HEK293 (cell line): ENCODE measurements around the gene POR.

Source experiments
- CTCF ChIA-PET: fragments of 350-600 bp; formaldehyde crosslinking; extraction: SDS; loops from one replicate; lab custom pipeline; 2021; ENCODE audit warnings: antibody characterized with exemption; lab: Yijun Ruan, JAX
- POLR2A ChIA-PET: fragments of 300-600 bp; formaldehyde crosslinking; extraction: SDS; loops from one replicate; lab custom pipeline; 2020; ENCODE audit warnings: antibody characterized with exemption, inconsistent platforms; lab: Yijun Ruan, JAX
- H3K27ac ChIP-seq: fragments of 200-500 bp; sonication (Bioruptor generic); 2 replicates; pipeline ENCODE4 v1.5.1; 2014; ENCODE audit warnings: low read depth, low read length, control low read depth, inconsistent platforms; ENCODE audit errors: extremely low read depth
- H3K36me3 ChIP-seq, 2 experiments: fragments of 200-500 bp in 1 of 2; sonication (Bioruptor generic) in 1 of 2; 1 replicate in 1 of 2; 2 replicates in 1 of 2; pipeline ENCODE4 v1.5.1; 2014 to 2017; ENCODE audit warnings: inconsistent platforms in 2 of 2, low read length in 2 of 2; ENCODE audit not compliant: control insufficient read depth in 2 of 2, insufficient read depth in 1 of 2
- H3K4me1 ChIP-seq: fragments of 200-500 bp; sonication (Bioruptor generic); 2 replicates; pipeline ENCODE4 v1.5.1; 2014; ENCODE audit warnings: mild to moderate bottlenecking, low read length, inconsistent platforms; ENCODE audit not compliant: control insufficient read depth, insufficient read depth
- H3K4me3 ChIP-seq: 2 replicates; pipeline ENCODE4 v1.5.1; 2011; ENCODE audit warnings: low read depth, mild to moderate bottlenecking, control low read depth, low read length, moderate library complexity
- H3K9me3 ChIP-seq: fragments of 200-500 bp; sonication (Bioruptor generic); 2 replicates; pipeline ENCODE4 v1.5.1; 2014; ENCODE audit warnings: low read depth, low read length, inconsistent platforms; ENCODE audit not compliant: control insufficient read depth, insufficient read depth
- KLF10 ChIP-seq: fragments of 450-650 bp; IDR thresholded peaks from 2 replicates; pipeline ENCODE4 v1.5.1; 2018; ENCODE audit warnings: missing biosample characterization, mild to moderate bottlenecking, missing genetic modification characterization
- MEIS1 ChIP-seq: sonication (generic); formaldehyde crosslinking; IDR thresholded peaks from 2 replicates; pipeline ENCODE4 v1.8.1; 2022; ENCODE audit warnings: missing genetic modification reagents, mild to moderate bottlenecking, borderline replicate concordance
- PRDM6 ChIP-seq: fragments of 450-650 bp; formaldehyde crosslinking; IDR thresholded peaks from 2 replicates; pipeline ENCODE4 v1.5.1; 2017; ENCODE audit warnings: missing biosample characterization, missing genetic modification characterization
- YY2 ChIP-seq: fragments of 450-650 bp; formaldehyde crosslinking; IDR thresholded peaks from 2 replicates; pipeline ENCODE4 v1.5.1; 2016; ENCODE audit warnings: missing biosample characterization, missing genetic modification characterization
- ZFP41 ChIP-seq: fragments of 450-650 bp; formaldehyde crosslinking; IDR thresholded peaks from 2 replicates; pipeline ENCODE4 v1.5.1; 2016; ENCODE audit warnings: missing biosample characterization, missing genetic modification characterization, borderline replicate concordance
- ZNF112 ChIP-seq: fragments of 450-650 bp; formaldehyde crosslinking; IDR thresholded peaks from 2 replicates; pipeline ENCODE4 v1.5.0; 2017; ENCODE audit warnings: missing biosample characterization, missing genetic modification characterization
- ZNF146 ChIP-seq: fragments of 450-650 bp; formaldehyde crosslinking; IDR thresholded peaks from 2 replicates; pipeline ENCODE4 v1.5.1; 2016; ENCODE audit warnings: missing biosample characterization, missing genetic modification characterization
- ZNF2 ChIP-seq: fragments of 450-650 bp; formaldehyde crosslinking; IDR thresholded peaks from 2 replicates; pipeline ENCODE4 v1.5.1; 2016; ENCODE audit warnings: missing biosample characterization, missing genetic modification characterization
- ZNF211 ChIP-seq: fragments of 450-650 bp; formaldehyde crosslinking; IDR thresholded peaks from 2 replicates; pipeline ENCODE4 v1.5.1; 2016; ENCODE audit warnings: low read depth, missing biosample characterization, missing genetic modification characterization
- ZNF223 ChIP-seq: fragments of 450-650 bp; formaldehyde crosslinking; IDR thresholded peaks from 2 replicates; pipeline ENCODE4 v1.5.1; 2016; ENCODE audit warnings: missing biosample characterization, missing genetic modification characterization
- ZNF335 ChIP-seq: fragments of 450-650 bp; formaldehyde crosslinking; conservative IDR thresholded peaks from 2 replicates; pipeline ENCODE4 v1.5.1; 2016; ENCODE audit warnings: missing biosample characterization, missing genetic modification characterization
- ZNF398 ChIP-seq: fragments of 450-650 bp; formaldehyde crosslinking; IDR thresholded peaks from 2 replicates; pipeline ENCODE4 v1.5.1; 2017; ENCODE audit warnings: missing biosample characterization, missing genetic modification characterization
- ZNF560 ChIP-seq: fragments of 450-650 bp; formaldehyde crosslinking; IDR thresholded peaks from 2 replicates; pipeline ENCODE4 v1.5.1; 2017; ENCODE audit warnings: missing biosample characterization, missing genetic modification characterization, borderline replicate concordance
- ZNF629 ChIP-seq: fragments of 450-650 bp; formaldehyde crosslinking; IDR thresholded peaks from 2 replicates; pipeline ENCODE4 v1.5.1; 2017; ENCODE audit warnings: missing biosample characterization, missing genetic modification characterization
- ZNF692 ChIP-seq: fragments of 450-650 bp; formaldehyde crosslinking; IDR thresholded peaks from 2 replicates; pipeline ENCODE4 v1.5.1; 2016; ENCODE audit warnings: missing biosample characterization, missing genetic modification characterization
- ZNF701 ChIP-seq: fragments of 450-650 bp; formaldehyde crosslinking; IDR thresholded peaks from 2 replicates; pipeline ENCODE4 v1.5.1; 2016; ENCODE audit warnings: missing biosample characterization, missing genetic modification characterization
- ZNF704 ChIP-seq: fragments of 450-650 bp; formaldehyde crosslinking; IDR thresholded peaks from 2 replicates; pipeline ENCODE4 v1.5.1; 2016; ENCODE audit warnings: missing biosample characterization, missing genetic modification characterization
- ZNF76 ChIP-seq: fragments of 450-650 bp; formaldehyde crosslinking; IDR thresholded peaks from 2 replicates; pipeline ENCODE4; 2016; ENCODE audit warnings: low read depth, missing biosample characterization, missing genetic modification characterization, borderline replicate concordance
- ZSCAN16 ChIP-seq: fragments of 450-650 bp; formaldehyde crosslinking; IDR thresholded peaks from 2 replicates; pipeline ENCODE4 v1.5.1; 2016; ENCODE audit warnings: missing biosample characterization, missing genetic modification characterization
- ZSCAN5A ChIP-seq: fragments of 450-650 bp; formaldehyde crosslinking; IDR thresholded peaks from 2 replicates; pipeline ENCODE4 v1.5.1; 2016; ENCODE audit warnings: missing biosample characterization, missing genetic modification characterization
- TF ChIP-seq, protein P1 (sequence below): fragments of 450-650 bp; formaldehyde crosslinking; IDR thresholded peaks from 2 replicates; pipeline ENCODE4 v1.5.1; 2016; ENCODE audit warnings: missing biosample characterization, missing genetic modification characterization
- TF ChIP-seq, protein P2 (sequence below): fragments of 450-650 bp; formaldehyde crosslinking; IDR thresholded peaks from 2 replicates; pipeline ENCODE4 v1.5.1; 2016; ENCODE audit warnings: missing biosample characterization, missing genetic modification characterization
- TF ChIP-seq, protein P3 (sequence below): sonication (generic); formaldehyde crosslinking; IDR thresholded peaks from 2 replicates; pipeline ENCODE4 v1.8.1; 2022; ENCODE audit warnings: mild to moderate bottlenecking, moderate library complexity, missing genetic modification reagents

Gene POR

DNA sequence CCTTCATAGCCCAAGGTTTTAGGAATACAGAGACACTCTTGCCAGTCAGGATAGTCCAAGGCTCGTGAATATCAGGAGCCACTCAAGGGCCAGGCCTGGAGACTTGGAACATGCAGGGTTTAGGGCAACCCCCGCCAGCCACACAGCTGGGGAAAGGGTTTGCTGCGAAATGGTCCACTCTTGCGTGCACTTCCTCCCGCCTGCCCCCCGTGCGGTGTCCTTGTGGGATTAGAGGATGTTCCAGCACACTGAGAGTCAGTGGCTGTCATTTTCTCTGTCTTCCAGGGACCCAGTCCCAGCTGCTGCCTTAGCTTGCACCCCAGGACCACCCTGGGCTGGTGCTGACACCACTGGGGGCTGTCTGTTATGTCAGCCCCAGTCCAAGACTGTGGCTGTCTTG is 38.5 kb downstream of the POR start:
- Histone ChIP-seq H3K4me1 (no peaks in the 10 kb centered on the region), H3K36me3 (peaks cover 8 to 23% of the 10 kb centered on the region in 2 experiments; a peak in 2 of 3 replicates), H3K4me3 (no peak overlapping the region), H3K9me3 (no peaks in the 10 kb centered on the region), H3K27ac (no peak overlapping the region)
- TF ChIP-seq ZNF704 (tag by site-specific recombination) (no peak), ZNF701 (tag by site-specific recombination) (no peak), KLF10 (no peak), ZNF223 (tag by site-specific recombination) (no peak), YY2 (no peak), ZNF2 (tag by site-specific recombination) (no peak), ZNF146 (tag by site-specific recombination) (no peak), ZNF76 (tag by site-specific recombination) (no peak), ZNF629 (tag by site-specific recombination) (no peak), ZNF692 (tag by site-specific recombination) (no peak), ZFP41 (tag by site-specific recombination) (no peak)
- TF ChIP-seq, protein P1, sequence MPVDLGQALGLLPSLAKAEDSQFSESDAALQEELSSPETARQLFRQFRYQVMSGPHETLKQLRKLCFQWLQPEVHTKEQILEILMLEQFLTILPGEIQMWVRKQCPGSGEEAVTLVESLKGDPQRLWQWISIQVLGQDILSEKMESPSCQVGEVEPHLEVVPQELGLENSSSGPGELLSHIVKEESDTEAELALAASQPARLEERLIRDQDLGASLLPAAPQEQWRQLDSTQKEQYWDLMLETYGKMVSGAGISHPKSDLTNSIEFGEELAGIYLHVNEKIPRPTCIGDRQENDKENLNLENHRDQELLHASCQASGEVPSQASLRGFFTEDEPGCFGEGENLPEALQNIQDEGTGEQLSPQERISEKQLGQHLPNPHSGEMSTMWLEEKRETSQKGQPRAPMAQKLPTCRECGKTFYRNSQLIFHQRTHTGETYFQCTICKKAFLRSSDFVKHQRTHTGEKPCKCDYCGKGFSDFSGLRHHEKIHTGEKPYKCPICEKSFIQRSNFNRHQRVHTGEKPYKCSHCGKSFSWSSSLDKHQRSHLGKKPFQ (tag by site-specific recombination) = no peak
- POLR2A ChIA-PET = no interaction called here
- CTCF ChIA-PET = no interaction called here

DNA sequence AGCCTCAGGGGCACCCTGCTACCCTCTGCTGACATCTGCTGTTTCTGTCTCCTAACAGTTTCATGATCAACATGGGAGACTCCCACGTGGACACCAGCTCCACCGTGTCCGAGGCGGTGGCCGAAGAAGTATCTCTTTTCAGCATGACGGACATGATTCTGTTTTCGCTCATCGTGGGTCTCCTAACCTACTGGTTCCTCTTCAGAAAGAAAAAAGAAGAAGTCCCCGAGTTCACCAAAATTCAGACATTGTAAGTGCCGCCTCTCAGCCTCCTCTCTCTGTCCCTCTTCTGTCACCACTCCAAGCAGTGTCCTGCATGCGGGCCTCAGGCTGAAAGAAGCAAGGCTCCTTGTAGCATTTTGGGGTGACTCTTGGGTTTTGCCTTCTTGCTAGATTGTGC is 39.0 kb downstream of the POR start:
- Histone ChIP-seq H3K9me3 (no peaks in the 10 kb centered on the region), H3K27ac (no peak overlapping the region), H3K4me3 (no peak overlapping the region), H3K4me1 (no peaks in the 10 kb centered on the region), H3K36me3 (peaks cover 8 to 23% of the 10 kb centered on the region in 2 experiments; a peak in 2 of 3 replicates)
- no peak for TF ChIP-seq ZSCAN16 (tag by site-specific recombination)
- no peak for TF ChIP-seq ZNF398 (tag by site-specific recombination)
- no peak for TF ChIP-seq ZNF211 (tag by site-specific recombination)
- TF ChIP-seq, protein P2, sequence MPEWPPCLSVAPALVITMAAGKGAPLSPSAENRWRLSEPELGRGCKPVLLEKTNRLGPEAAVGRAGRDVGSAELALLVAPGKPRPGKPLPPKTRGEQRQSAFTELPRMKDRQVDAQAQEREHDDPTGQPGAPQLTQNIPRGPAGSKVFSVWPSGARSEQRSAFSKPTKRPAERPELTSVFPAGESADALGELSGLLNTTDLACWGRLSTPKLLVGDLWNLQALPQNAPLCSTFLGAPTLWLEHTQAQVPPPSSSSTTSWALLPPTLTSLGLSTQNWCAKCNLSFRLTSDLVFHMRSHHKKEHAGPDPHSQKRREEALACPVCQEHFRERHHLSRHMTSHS = no peak
- TF ChIP-seq ZNF2 (tag by site-specific recombination) = no peak
- TF ChIP-seq ZNF560 (tag by site-specific recombination) = no peak
- TF ChIP-seq MEIS1 = no peak
- no peak for TF ChIP-seq ZSCAN5A (tag by site-specific recombination)
- TF ChIP-seq PRDM6 (tag by site-specific recombination) = no peak
- TF ChIP-seq ZNF335 (tag by site-specific recombination) = no peak
- TF ChIP-seq, protein P3, sequence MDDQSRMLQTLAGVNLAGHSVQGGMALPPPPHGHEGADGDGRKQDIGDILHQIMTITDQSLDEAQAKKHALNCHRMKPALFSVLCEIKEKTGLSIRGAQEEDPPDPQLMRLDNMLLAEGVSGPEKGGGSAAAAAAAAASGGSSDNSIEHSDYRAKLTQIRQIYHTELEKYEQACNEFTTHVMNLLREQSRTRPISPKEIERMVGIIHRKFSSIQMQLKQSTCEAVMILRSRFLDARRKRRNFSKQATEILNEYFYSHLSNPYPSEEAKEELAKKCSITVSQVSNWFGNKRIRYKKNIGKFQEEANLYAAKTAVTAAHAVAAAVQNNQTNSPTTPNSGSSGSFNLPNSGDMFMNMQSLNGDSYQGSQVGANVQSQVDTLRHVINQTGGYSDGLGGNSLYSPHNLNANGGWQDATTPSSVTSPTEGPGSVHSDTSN (CRISPR knock-in tag) = no peak
- no peak for TF ChIP-seq ZNF112
- ChIA-PET POLR2A (no interaction called here), CTCF (no interaction called here)
